NT2/D1 (cell line): ENCODE measurements around the gene PKP4.

Source experiments
- SUZ12 ChIP-seq: IDR thresholded peaks from 2 replicates; pipeline ENCODE4 v1.6.1; 2011; ENCODE audit not compliant: insufficient read length, insufficient read depth; ENCODE audit errors: extremely low read depth
- YY1 ChIP-seq: IDR thresholded peaks from 2 replicates; pipeline ENCODE4 v1.6.1; 2011; ENCODE audit not compliant: insufficient read length, insufficient read depth
- ZNF274 ChIP-seq: IDR thresholded peaks from 2 replicates; pipeline ENCODE4 v1.6.1; 2011; ENCODE audit warnings: mild to moderate bottlenecking, low read depth, low read length

DNA sequence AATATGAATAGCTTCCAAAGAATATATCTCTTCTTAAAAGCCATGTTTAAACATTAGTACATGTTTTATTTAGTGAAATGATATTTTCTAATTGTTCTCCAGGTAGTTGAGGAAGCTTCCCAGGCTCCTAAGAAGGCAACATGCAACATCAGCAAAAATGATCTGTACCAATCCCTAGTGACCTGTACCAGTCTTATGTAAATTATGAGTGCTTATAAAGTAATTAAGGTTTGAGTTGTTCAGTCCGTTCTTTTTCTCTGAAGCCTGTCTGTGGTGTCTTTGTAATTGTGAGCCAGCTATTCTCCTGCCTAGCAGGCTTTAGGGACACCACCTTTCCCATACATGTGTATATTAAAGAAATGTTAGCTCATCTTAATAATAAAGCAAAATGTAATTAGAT, 98.2 kb downstream of the PKP4 start:
- TF ChIP-seq ZNF274: no peak
- TF ChIP-seq YY1: no peak
- no peak for TF ChIP-seq SUZ12
